K562 (cell line): ENCODE results near the gene ATG13. TPM values are rescaled to one million over a fixed set of nuclear protein-coding genes. Genes with fewer than 3 reads are reported as not detected.

Experiments
- ATAC-seq: fragments of 200-7000 bp; cut with Tn5 transposase; 3 replicates; pipeline ENCODE4 v1.9.1; 2020; ENCODE audit warnings: moderate library complexity
- BruUV-seq: library from RNA; stranded (reverse); fragments of 400-500 nt; replicated peaks from 2 replicates; lab custom pipeline; 2021; lab: Mats Ljungman, UMichigan
- CTCF ChIA-PET: fragments of 300-600 bp; formaldehyde crosslinking; extraction: SDS; loops from one replicate; lab custom pipeline; 2021; ENCODE audit warnings: low intra/inter-chr PET ratio; lab: Yijun Ruan, JAX
- POLR2A ChIA-PET: fragments of 300-600, 350-650 bp; sonication (Branson Sonifier 250); formaldehyde crosslinking; extraction: SDS; loops from one replicate; lab custom pipeline; 2021; ENCODE audit warnings: antibody characterized with exemption, inconsistent platforms; lab: Yijun Ruan, JAX
- DNase-seq, 4 experiments: peaks; one replicate each; pipeline versions ENCODE4 v3.0.0 to v3.0.0-alpha.2; 2011 to 2018; ENCODE audit warnings: low spot score in 3 of 4, mixed read lengths in 3 of 4; ENCODE audit errors: extremely low read depth in 1 of 4
- FAIRE-seq: peaks from 2 replicates; lab custom pipeline; 2011; peaks lifted over from hg19 to GRCh38; lab: Jason Lieb, UNC
- H2AFZ ChIP-seq: 2 replicates; pipeline ENCODE4 v1.6.0; 2011; ENCODE audit warnings: low read depth, low read length, control low read depth, inconsistent platforms
- H3K27ac ChIP-seq: fragments of 200-600 bp; 3 replicates; pipeline ENCODE4 v1.8.0; 2011; ENCODE audit warnings: low read depth, mild to moderate bottlenecking, control low read depth, inconsistent platforms, low read length, moderate library complexity, mixed read lengths; ENCODE audit errors: extremely low read depth
- H3K27me3 ChIP-seq, 2 experiments: fragments of 300-600 bp in 1 of 2; 2 replicates in 1 of 2; 3 replicates in 1 of 2; pipeline versions ENCODE4 v1.6.0 to v1.8.0; 2011; ENCODE audit warnings: inconsistent platforms in 2 of 2, low read length in 2 of 2, mild to moderate bottlenecking in 1 of 2, mixed read lengths in 1 of 2, moderate library complexity in 1 of 2; ENCODE audit not compliant: control insufficient read depth in 2 of 2, insufficient read depth in 2 of 2
- H3K36me3 ChIP-seq: fragments of 300-600 bp; 3 replicates; pipeline ENCODE4 v1.8.0; 2011; ENCODE audit warnings: mild to moderate bottlenecking, low read length, inconsistent platforms; ENCODE audit not compliant: control insufficient read depth, insufficient read depth
- H3K4me1 ChIP-seq, 2 experiments: fragments of 200-600 bp in 1 of 2; replicated peaks in 1 of 2; 2 replicates in 1 of 2; 3 replicates in 1 of 2; pipeline versions ENCODE4 v1.5.1 to v1.8.0; 2011; ENCODE audit warnings: inconsistent platforms in 2 of 2, low read length in 2 of 2, mild to moderate bottlenecking in 1 of 2, mixed read lengths in 1 of 2, moderate library complexity in 1 of 2; ENCODE audit not compliant: control insufficient read depth in 2 of 2, insufficient read depth in 2 of 2
- H3K4me2 ChIP-seq: 2 replicates; pipeline ENCODE4 v1.6.1; 2011; ENCODE audit warnings: low read length, control low read depth, inconsistent platforms, mixed read lengths; ENCODE audit not compliant: insufficient read depth
- H3K4me3 ChIP-seq: fragments of 200-600 bp; sonication (generic), shearing (Covaris generic); 2 replicates; pipeline ENCODE4 v1.5.1; 2016; ENCODE audit warnings: control low read depth, inconsistent platforms
- H3K79me2 ChIP-seq: fragments of 200-600 bp; 3 replicates; pipeline ENCODE4 v1.8.0; 2011; ENCODE audit warnings: low read length, inconsistent platforms; ENCODE audit not compliant: control insufficient read depth, insufficient read depth
- H3K9ac ChIP-seq, 2 experiments: 2 replicates each; pipeline versions ENCODE4 v1.6.0 to v1.6.1; 2011; ENCODE audit warnings: low read depth in 2 of 2, low read length in 2 of 2, control low read depth in 1 of 2, inconsistent platforms in 1 of 2, mild to moderate bottlenecking in 1 of 2, mixed read lengths in 1 of 2; ENCODE audit not compliant: insufficient read depth in 1 of 2
- H3K9me1 ChIP-seq: one replicate; pipeline ENCODE4 v1.6.0; 2011; ENCODE audit warnings: inconsistent platforms, mild to moderate bottlenecking, low read length, moderate library complexity; ENCODE audit not compliant: control insufficient read depth, insufficient read depth
- H3K9me3 ChIP-seq: replicated peaks from 2 replicates; pipeline ENCODE4 v1.5.1; 2011; ENCODE audit warnings: low read depth, low read length, inconsistent platforms; ENCODE audit not compliant: control insufficient read depth, insufficient read depth
- H4K20me1 ChIP-seq: replicated peaks from 2 replicates; pipeline ENCODE4 v1.6.1; 2011; ENCODE audit warnings: low read length, inconsistent platforms, mixed read lengths; ENCODE audit not compliant: control insufficient read depth, insufficient read depth
- BRD9 ChIP-seq: fragments of 450-650 bp; IDR thresholded peaks from 2 replicates; pipeline ENCODE4 v1.6.1; 2018; ENCODE audit warnings: low read depth; ENCODE audit not compliant: partially characterized antibody
- MTA1 ChIP-seq: fragments of 450-650 bp; IDR thresholded peaks from 2 replicates; pipeline ENCODE4 v1.6.1; 2017; ENCODE audit warnings: borderline replicate concordance
- NCOA4 ChIP-seq: fragments of 450-650 bp; IDR thresholded peaks from 2 replicates; pipeline ENCODE4 v1.6.1; 2018; ENCODE audit warnings: mild to moderate bottlenecking; ENCODE audit not compliant: partially characterized antibody
- NRF1 ChIP-seq, 2 experiments: fragments of 450-650 bp; IDR thresholded peaks in 1 of 2; conservative IDR thresholded peaks in 1 of 2; 2 replicates each; pipeline ENCODE4 v1.6.1; 2014; ENCODE audit warnings: mild to moderate bottlenecking in 2 of 2
- SMAD1 ChIP-seq: fragments of 150-350 bp; IDR thresholded peaks from 2 replicates; pipeline ENCODE4 v1.6.1; 2014; ENCODE audit warnings: low read length, low read depth; ENCODE audit not compliant: partially characterized antibody
- YBX1 ChIP-seq: fragments of 450-650 bp; IDR thresholded peaks from 2 replicates; pipeline ENCODE4 v1.7.1; 2016; ENCODE audit warnings: mild to moderate bottlenecking
- ZBTB49 ChIP-seq: sonication (generic); formaldehyde crosslinking; IDR thresholded peaks from 2 replicates; pipeline ENCODE4 v1.8.0; 2022; ENCODE audit warnings: missing genetic modification reagents, mild to moderate bottlenecking, borderline replicate concordance
- ZKSCAN8 ChIP-seq: fragments of 200-800 bp; sonication (Bioruptor generic); IDR thresholded peaks from 2 replicates; pipeline ENCODE4 v1.6.1; 2016; ENCODE audit warnings: missing genetic modification characterization, missing compliant biosample characterization
- ZNF140 ChIP-seq: fragments of 250-450 bp; sonication (Bioruptor Pico); IDR thresholded peaks from 2 replicates; pipeline ENCODE4 v1.8.0; 2021; ENCODE audit warnings: moderate library complexity, mild to moderate bottlenecking, inconsistent platforms
- ZNF511 ChIP-seq: sonication (generic); formaldehyde crosslinking; IDR thresholded peaks from 2 replicates; pipeline ENCODE4 v1.8.0; 2022; ENCODE audit warnings: mild to moderate bottlenecking, missing genetic modification reagents
- ZNF561 ChIP-seq: fragments of 450-650 bp; formaldehyde crosslinking; conservative IDR thresholded peaks from 2 replicates; pipeline ENCODE4 v1.4.0; 2020; ENCODE audit warnings: mild to moderate bottlenecking, moderate library complexity
- WGBS: fragments of 100-300 bp; shearing (Covaris generic); methylation state at CpG from one replicate; pipeline ENCODE4 v1.1.6; 2016; ENCODE audit warnings: low coverage, mixed read lengths; ENCODE audit not compliant: insufficient coverage; ENCODE audit errors: missing lambda C conversion rate; 5-methylcytosine and 5-hydroxymethylcytosine counted together
- in situ Hi-C: fragments of 300-500 bp; cut with MboI; formaldehyde crosslinking; loops from 4 replicates; pipeline ENCODE4 v1.15.0; 2018; ENCODE audit warnings: inconsistent platforms, mixed read lengths
- intact Hi-C: fragments of 100-400 bp; cut with micrococcal nuclease; formaldehyde crosslinking; loops from 2 replicates; pipeline ENCODE4 v1.14.2; 2022
- polyA plus RNA-seq, 8 experiments: library from polyadenylated mRNA; depleted of rRNA in 4 of 8; stranded (reverse) in 5 of 8; unstranded in 3 of 8; fragments of >200 nt; fragmentation: Nextera tagmentation in 2 of 8; fragmentation: Illumina TruSeq in 1 of 8; extraction: Ambion mirVana in 2 of 8; extraction: Trizol in 1 of 8; gene quantifications; 2 replicates each; pipeline versions ENCODE4 v1.2.1 to v1.2.3, GENCODE V29; 2011 to 2014; ENCODE audit warnings: inconsistent platforms in 1 of 8, missing spikeins in 1 of 8
- total RNA-seq, 7 experiments: library from RNA; depleted of rRNA in 6 of 7; stranded (reverse); fragments of >200 nt in 6 of 7; fragmentation: Illumina TruSeq in 2 of 7; extraction: Trizol in 2 of 7; gene quantifications; 2 replicates each; pipeline versions ENCODE4 v1.2.1 to v1.2.3, GENCODE V29; 2011 to 2021; ENCODE audit warnings: low replicate concordance in 1 of 7
- TF ChIP-seq, protein P1 (sequence below): fragments of 450-650 bp; formaldehyde crosslinking; IDR thresholded peaks from 2 replicates; pipeline ENCODE4 v1.4.0; 2022; ENCODE audit warnings: mild to moderate bottlenecking, moderate library complexity
- TF ChIP-seq, protein P2 (sequence below): fragments of 250-450 bp; sonication (Bioruptor Pico); IDR thresholded peaks from 2 replicates; pipeline ENCODE4 v1.8.0; 2021; ENCODE audit warnings: moderate library complexity, mild to moderate bottlenecking, inconsistent platforms
- TF ChIP-seq, protein P3 (sequence below), 2 experiments: fragments of 250-450 bp in 1 of 2; fragments of 450-650 bp in 1 of 2; sonication (Bioruptor Pico) in 1 of 2; IDR thresholded peaks; 2 replicates each; pipeline versions ENCODE4 v1.6.1 to v1.8.0; 2016 to 2021; ENCODE audit warnings: mild to moderate bottlenecking in 2 of 2, moderate library complexity in 2 of 2, missing compliant biosample characterization in 1 of 2, missing genetic modification characterization in 1 of 2

ATG13 gene
- total and polyA plus RNA-seq, 9 of the 15 experiments (the other 6 are each of a cell fraction or from before 2014, with no cell fraction given), result 13.1 to 61.5 (median 36.5) TPM

DNA sequence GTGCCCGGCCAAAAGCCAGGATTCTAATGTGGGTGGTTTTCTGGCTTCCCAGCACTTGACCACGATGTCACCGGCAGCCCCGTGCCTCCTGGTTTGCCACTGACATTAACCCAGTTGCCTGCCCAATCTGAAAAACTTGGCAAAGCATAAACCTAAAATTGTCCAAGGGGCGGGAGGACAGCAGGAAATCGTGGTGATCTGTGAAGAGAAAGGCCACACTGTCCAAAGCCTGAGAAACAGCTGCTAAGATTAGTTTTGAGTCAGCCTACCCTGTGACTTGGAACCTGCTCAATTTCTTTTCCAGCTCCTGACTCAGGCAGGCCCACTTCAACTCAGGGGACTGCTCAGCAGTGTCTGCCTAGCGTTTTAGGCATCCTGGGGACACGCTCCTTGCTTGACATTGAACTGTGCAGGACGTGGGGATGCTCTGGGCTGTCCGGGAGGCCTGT is 93.5 kb downstream of the ATG13 start:
- intact Hi-C loops, result no loop called here
- ChIA-PET CTCF (no interaction called here), POLR2A (interaction anchor here (1.0 to 1.9 kb wide), 3 partner anchors 10 to 61 kb away, joined by 3 to 7 read pairs (median 3); partner anchors contain the start of gene ZNF408)
- BruUV-seq, result no TSS peak
- WGBS, result 53% methylated on average over 10 of the region's 10 CpGs
- Histone ChIP-seq H3K9me3 (no peaks in the 10 kb centered on the region), H3K9me1 (no peaks in the 10 kb centered on the region), H3K4me2 (no peak overlapping the region), H3K4me3 (no peak overlapping the region), H2AFZ (no peak overlapping the region), H3K36me3 (peaks cover 15% of the 10 kb centered on the region; the same call in 1 of the 3 replicates), H3K79me2 (no peaks in the 10 kb centered on the region), H3K4me1 (no peaks in the 10 kb centered on the region), H4K20me1 (no peaks in the 10 kb centered on the region), H3K9ac (no peak overlapping the region; a peak in 1 of 4 replicates), H3K27ac (no peak overlapping the region), H3K27me3 (no peaks in the 10 kb centered on the region)
- in situ Hi-C loops, result no loop called here
- FAIRE-seq, result no peak
- no peak for DNase-seq
- ATAC-seq, result peak; percentile 24
- TF ChIP-seq NCOA4, result no peak
- TF ChIP-seq, protein P1, sequence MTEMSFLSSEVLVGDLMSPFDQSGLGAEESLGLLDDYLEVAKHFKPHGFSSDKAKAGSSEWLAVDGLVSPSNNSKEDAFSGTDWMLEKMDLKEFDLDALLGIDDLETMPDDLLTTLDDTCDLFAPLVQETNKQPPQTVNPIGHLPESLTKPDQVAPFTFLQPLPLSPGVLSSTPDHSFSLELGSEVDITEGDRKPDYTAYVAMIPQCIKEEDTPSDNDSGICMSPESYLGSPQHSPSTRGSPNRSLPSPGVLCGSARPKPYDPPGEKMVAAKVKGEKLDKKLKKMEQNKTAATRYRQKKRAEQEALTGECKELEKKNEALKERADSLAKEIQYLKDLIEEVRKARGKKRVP (CRISPR knock-in tag), result no peak
- no peak for TF ChIP-seq NRF1 (conservative IDR thresholded peaks at IDR 0.05 in 1 of 2, IDR thresholded peaks at IDR 0.05 in 1 of 2)
- TF ChIP-seq, protein P2, sequence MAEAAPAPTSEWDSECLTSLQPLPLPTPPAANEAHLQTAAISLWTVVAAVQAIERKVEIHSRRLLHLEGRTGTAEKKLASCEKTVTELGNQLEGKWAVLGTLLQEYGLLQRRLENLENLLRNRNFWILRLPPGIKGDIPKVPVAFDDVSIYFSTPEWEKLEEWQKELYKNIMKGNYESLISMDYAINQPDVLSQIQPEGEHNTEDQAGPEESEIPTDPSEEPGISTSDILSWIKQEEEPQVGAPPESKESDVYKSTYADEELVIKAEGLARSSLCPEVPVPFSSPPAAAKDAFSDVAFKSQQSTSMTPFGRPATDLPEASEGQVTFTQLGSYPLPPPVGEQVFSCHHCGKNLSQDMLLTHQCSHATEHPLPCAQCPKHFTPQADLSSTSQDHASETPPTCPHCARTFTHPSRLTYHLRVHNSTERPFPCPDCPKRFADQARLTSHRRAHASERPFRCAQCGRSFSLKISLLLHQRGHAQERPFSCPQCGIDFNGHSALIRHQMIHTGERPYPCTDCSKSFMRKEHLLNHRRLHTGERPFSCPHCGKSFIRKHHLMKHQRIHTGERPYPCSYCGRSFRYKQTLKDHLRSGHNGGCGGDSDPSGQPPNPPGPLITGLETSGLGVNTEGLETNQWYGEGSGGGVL (CRISPR knock-in tag), result no peak
- no peak for TF ChIP-seq ZBTB49
- no peak for TF ChIP-seq ZNF511 (CRISPR knock-in tag)
- TF ChIP-seq SMAD1, result no peak
- TF ChIP-seq, protein P3, sequence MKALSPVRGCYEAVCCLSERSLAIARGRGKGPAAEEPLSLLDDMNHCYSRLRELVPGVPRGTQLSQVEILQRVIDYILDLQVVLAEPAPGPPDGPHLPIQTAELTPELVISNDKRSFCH (CRISPR knock-in tag; IDR thresholded peaks at IDR 0.05), result no peak
- TF ChIP-seq, protein P3 (tag; IDR thresholded peaks at IDR 0.05), result no peak
- no peak for TF ChIP-seq ZNF561 (CRISPR knock-in tag)
- TF ChIP-seq ZNF140 (CRISPR knock-in tag), result no peak
- TF ChIP-seq MTA1, result no peak
- TF ChIP-seq ZKSCAN8 (CRISPR knock-in tag), result no peak
- TF ChIP-seq BRD9, result no peak
- TF ChIP-seq YBX1, result no peak
